ENCODE results near the gene PCBP3. TPM values are rescaled to one million over a fixed set of nuclear protein-coding genes. Genes with fewer than 3 reads are reported as not detected.

PCBP3 gene
- total RNA-seq, 1 experiment from 2014 or later: 1.4 TPM

DNA sequence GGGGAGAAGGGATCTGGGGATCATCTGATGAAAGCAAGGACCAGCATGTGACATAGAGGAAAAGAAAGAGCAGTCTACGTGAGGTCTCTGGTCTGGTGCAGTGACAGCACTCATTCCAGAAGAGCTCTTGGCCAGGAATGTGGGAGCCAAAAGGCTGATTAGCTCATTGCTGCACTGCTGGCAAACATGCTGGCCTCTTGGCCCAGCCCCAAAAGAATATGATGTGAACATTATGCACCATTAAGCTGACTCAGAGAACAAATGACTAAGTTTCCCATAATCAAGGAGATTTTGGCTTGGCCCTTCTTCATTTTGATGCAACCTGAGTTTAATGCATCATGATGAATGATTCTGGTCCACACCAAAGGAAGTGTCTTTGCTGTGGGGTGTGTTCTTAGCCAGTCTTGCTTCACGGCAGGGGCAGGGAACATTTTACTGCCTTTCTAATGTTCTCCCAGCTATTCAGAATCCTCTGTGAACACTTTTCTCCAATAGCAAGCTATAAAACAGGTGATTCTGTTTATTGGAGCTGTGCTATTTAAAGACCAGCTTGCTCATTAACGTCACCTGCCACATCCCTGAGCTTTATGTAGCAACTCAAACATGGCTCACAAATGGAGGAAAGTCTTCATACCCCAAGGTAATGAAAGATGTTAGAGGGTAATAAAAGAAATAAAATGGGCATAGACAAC is 55.1 kb downstream of the PCBP3 start:
- Mint-ChIP-seq H3K27ac (ENCODE audit: unreplicated experiment) (no peak overlapping the region), H3K27me3 (ENCODE audit: unreplicated experiment) (peaks cover 46% of the 10 kb centered on the region), H3K36me3 (ENCODE audit: insufficient read depth, unreplicated experiment) (no peaks in the 10 kb centered on the region), H3K4me1 (ENCODE audit: low read depth, unreplicated experiment) (no peaks in the 10 kb centered on the region), H3K4me3 (ENCODE audit: low read depth, unreplicated experiment) (no peak overlapping the region), H3K9me3 (ENCODE audit: low read depth, unreplicated experiment) (no peaks in the 10 kb centered on the region)
- no TSS peak for BruUV-seq (replicated peaks)
- no peak for DNase-seq
- intact Hi-C loops (cut with micrococcal nuclease; ENCODE audit: unreplicated experiment): no loop called here
- CTCF ChIA-PET: no interaction called here
- TF ChIP-seq, protein P1, sequence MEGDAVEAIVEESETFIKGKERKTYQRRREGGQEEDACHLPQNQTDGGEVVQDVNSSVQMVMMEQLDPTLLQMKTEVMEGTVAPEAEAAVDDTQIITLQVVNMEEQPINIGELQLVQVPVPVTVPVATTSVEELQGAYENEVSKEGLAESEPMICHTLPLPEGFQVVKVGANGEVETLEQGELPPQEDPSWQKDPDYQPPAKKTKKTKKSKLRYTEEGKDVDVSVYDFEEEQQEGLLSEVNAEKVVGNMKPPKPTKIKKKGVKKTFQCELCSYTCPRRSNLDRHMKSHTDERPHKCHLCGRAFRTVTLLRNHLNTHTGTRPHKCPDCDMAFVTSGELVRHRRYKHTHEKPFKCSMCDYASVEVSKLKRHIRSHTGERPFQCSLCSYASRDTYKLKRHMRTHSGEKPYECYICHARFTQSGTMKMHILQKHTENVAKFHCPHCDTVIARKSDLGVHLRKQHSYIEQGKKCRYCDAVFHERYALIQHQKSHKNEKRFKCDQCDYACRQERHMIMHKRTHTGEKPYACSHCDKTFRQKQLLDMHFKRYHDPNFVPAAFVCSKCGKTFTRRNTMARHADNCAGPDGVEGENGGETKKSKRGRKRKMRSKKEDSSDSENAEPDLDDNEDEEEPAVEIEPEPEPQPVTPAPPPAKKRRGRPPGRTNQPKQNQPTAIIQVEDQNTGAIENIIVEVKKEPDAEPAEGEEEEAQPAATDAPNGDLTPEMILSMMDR (IDR thresholded peaks at IDR 0.05; ENCODE audit: unreplicated experiment): no peak

DNA sequence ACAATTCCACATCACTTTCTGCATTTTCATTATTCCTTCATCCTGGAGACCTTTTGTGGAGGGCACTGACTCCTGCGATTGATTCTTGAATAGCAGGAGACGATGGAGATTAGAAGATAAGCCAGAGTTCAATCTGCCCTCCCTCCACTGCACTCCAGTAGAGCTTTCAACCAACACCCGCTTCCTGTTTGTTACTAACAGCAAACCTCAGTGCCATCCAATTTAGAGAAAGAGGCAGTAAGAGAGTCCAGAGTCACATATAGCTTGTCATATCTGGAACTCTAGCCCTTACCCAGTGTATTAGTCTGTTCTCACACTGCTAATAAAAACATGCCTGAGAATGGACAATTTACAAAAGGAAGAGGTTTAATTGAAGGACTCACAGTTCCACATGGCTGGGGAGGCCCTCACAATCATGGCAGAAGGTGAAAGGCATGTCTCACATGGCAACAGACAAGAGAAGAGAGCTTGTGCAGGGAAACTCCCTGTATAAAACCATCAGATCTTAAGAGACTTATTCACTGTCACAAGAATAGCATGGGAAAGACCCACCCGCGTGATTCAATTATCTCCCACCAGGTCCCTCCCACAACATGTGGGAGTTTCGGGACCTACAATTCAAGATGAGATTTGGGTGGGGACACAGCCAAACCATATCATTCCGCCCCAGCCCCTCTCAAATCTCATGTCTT is 55.9 kb downstream of the PCBP3 start:
- intact Hi-C loops (cut with micrococcal nuclease; ENCODE audit: unreplicated experiment): no loop called here
- H3K9me3 Mint-ChIP-seq (ENCODE audit: low read depth, unreplicated experiment): no peaks in the 10 kb centered on the region
- no peaks in the 10 kb centered on the region for H3K4me1 Mint-ChIP-seq (ENCODE audit: low read depth, unreplicated experiment)
- H3K27me3 Mint-ChIP-seq (ENCODE audit: unreplicated experiment): peaks cover 53% of the 10 kb centered on the region
- no peak for DNase-seq
- TF ChIP-seq, protein P1 (IDR thresholded peaks at IDR 0.05; ENCODE audit: unreplicated experiment): no peak
- CTCF ChIA-PET: no interaction called here
- H3K4me3 Mint-ChIP-seq (ENCODE audit: low read depth, unreplicated experiment): no peak overlapping the region
- no TSS peak for BruUV-seq (replicated peaks)
- no peaks in the 10 kb centered on the region for H3K36me3 Mint-ChIP-seq (ENCODE audit: insufficient read depth, unreplicated experiment)
- H3K27ac Mint-ChIP-seq (ENCODE audit: unreplicated experiment): no peak overlapping the region

DNA sequence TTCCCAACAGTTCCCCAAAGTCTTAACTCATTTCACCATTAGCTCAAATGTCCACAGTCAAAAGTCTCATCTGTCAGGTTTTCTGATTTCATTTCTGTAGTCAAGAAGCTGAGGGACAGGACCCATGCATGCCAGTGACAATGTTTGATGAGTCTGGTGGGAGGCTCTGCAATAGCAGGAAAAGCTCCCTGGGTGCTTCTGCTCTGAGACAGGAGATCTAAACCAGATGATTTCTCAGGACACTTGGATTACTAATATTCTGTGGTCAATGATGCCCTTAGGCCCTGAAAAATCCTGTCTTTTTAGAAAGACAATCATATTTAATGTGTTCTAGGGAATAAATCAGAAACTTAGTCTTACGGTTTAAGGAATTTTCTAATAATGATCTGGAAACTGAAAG is 56.4 kb downstream of the PCBP3 start:
- no peaks in the 10 kb centered on the region for H3K4me1 Mint-ChIP-seq (ENCODE audit: low read depth, unreplicated experiment)
- CTCF ChIA-PET: no interaction called here
- no peak overlapping the region for H3K27ac Mint-ChIP-seq (ENCODE audit: unreplicated experiment)
- DNase-seq: no peak
- no peak overlapping the region for H3K4me3 Mint-ChIP-seq (ENCODE audit: low read depth, unreplicated experiment)
- no peaks in the 10 kb centered on the region for H3K36me3 Mint-ChIP-seq (ENCODE audit: insufficient read depth, unreplicated experiment)
- no peaks in the 10 kb centered on the region for H3K9me3 Mint-ChIP-seq (ENCODE audit: low read depth, unreplicated experiment)
- TF ChIP-seq, protein P1 (IDR thresholded peaks at IDR 0.05; ENCODE audit: unreplicated experiment): no peak
- intact Hi-C loops (cut with micrococcal nuclease; ENCODE audit: unreplicated experiment): no loop called here
- no TSS peak for BruUV-seq (replicated peaks)
- peaks cover 57% of the 10 kb centered on the region for H3K27me3 Mint-ChIP-seq (ENCODE audit: unreplicated experiment)

DNA sequence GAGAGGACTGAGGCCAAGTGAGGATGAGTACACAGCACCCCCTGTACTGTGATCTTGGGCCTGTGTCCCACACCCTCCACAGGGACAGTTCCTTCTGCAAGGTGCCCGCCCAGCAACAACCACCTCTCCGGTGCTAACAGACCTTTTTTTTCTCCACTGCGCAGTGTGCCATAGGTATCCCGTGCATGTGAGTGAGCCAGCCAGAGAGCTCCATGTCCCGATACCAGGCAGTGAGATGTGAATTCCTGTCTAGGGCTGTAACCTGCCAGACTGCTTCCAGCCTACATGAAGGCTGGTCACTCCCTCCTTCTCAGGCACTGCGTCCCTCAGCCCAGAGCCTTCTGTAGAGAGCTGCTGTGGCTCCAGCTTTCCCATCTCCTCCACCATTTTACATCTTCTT is 56.9 kb downstream of the PCBP3 start:
- CTCF ChIA-PET: no interaction called here
- BruUV-seq (replicated peaks): no TSS peak
- peaks cover 57% of the 10 kb centered on the region for H3K27me3 Mint-ChIP-seq (ENCODE audit: unreplicated experiment)
- no peaks in the 10 kb centered on the region for H3K36me3 Mint-ChIP-seq (ENCODE audit: insufficient read depth, unreplicated experiment)
- H3K4me1 Mint-ChIP-seq (ENCODE audit: low read depth, unreplicated experiment): no peaks in the 10 kb centered on the region
- TF ChIP-seq, protein P1 (IDR thresholded peaks at IDR 0.05; ENCODE audit: unreplicated experiment): no peak
- intact Hi-C loops (cut with micrococcal nuclease; ENCODE audit: unreplicated experiment): no loop called here
- no peaks in the 10 kb centered on the region for H3K9me3 Mint-ChIP-seq (ENCODE audit: low read depth, unreplicated experiment)
- no peak overlapping the region for H3K27ac Mint-ChIP-seq (ENCODE audit: unreplicated experiment)
- no peak overlapping the region for H3K4me3 Mint-ChIP-seq (ENCODE audit: low read depth, unreplicated experiment)
- no peak for DNase-seq
